GM18519 (cell line): ENCODE results near the gene RAPGEF3.

ENCODE experiments used
- ATAC-seq: cut with Tn5 transposase; IDR thresholded peaks from one replicate; pipeline ENCODE4 v1.9.1; 2021; ENCODE audit warnings: mild to moderate bottlenecking, moderate library complexity; ENCODE audit not compliant: unreplicated experiment, low FRiP score

Gene RAPGEF3

GRCh38 chr12:47758834-47759690 lies at the start of gene RAPGEF3:
RAPGEF3 (minus strand) TSS chr12:47758880; CDS start chr12:47758556, 324 bp downstream.
- no peak for ATAC-seq

DNA sequence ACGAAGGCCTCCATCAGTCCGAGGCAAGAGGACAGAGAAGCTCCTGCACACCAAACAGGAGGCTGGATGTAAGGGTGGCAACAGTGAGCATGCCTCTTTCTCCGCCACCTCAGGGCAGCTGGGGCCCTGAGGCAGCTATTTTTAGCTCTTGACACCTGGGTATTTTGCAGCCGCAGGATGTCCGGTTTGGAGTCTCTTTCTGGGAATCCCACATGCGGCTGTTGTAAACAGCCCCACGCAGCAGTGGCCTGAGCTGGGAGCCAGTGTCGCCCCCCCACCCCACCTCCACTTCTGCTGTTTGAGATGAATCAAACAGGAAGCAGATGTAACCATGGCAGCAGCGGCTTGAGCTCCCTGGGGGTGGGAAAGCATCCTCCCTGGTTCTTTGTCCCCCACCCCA lies 49.4 kb upstream of the RAPGEF3 start:
- ATAC-seq: no peak

DNA sequence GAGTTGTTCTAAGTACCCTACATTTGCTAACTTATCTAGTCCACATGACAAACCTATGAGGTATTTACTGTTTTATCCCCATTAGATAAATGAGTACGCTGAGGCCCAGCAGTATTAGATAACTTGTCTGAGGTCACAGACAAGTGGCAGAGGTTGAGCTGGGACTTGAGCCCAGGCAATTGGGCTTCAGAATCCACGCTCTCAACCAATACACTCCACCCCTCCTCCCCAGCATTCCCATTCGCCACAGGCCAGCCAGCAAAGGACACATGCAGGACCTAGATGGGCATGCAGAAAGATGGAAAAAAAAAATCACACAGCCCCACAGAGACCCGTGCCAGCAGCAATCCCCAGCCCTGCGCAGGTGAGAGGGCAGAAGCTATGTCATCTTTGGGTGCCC lies 48.7 kb upstream of the RAPGEF3 start:
- no peak for ATAC-seq

- ATAC-seq: no peak
These were observed 46.7 kb upstream of the RAPGEF3 start for GRCh38 chr12:47805417-47805816.

- no peak for ATAC-seq
These were observed 45.5 kb upstream of the RAPGEF3 start for GRCh38 chr12:47804171-47804570.

- ATAC-seq: no peak
These were observed 44.7 kb upstream of the RAPGEF3 start for GRCh38 chr12:47803191-47803875.

DNA sequence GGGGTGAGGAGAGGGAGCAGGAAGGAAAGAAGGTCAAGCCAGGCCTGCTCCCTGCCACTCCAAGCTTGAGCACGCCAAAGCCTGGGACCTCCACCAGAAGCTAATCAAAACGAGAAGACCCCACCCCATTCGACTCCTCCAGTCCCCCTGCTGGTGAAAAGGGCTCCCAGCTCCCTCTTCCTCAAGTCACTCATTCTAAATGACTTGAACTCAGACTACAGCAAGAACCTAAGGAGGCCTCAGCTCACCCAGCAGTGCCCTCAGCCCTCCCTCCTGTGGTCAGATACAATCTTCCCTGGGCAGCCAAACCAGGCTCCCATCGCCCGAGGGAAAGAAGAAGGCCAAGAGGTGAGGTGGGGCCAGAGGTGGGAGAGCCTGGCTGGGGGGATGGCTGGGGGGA lies 43.6 kb upstream of the RAPGEF3 start:
- ATAC-seq: no peak

DNA sequence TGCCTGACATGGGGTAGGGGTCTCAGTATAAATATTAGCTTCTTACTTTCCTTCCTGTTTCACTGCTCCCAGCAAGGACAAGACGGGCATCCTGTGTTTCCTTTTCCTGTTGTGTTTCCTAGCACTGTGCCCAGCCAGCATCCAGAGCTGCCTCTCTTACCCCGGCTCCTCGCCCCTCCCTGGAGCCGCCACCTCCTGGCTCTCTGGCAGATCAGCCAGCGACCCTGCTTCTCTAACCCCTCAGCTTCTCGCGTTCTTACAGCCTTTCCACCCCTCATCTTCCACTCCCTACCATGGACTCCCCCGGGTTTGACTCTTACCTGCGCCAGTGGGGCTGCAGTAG lies 43.2 kb upstream of the RAPGEF3 start:
- no peak for ATAC-seq

DNA sequence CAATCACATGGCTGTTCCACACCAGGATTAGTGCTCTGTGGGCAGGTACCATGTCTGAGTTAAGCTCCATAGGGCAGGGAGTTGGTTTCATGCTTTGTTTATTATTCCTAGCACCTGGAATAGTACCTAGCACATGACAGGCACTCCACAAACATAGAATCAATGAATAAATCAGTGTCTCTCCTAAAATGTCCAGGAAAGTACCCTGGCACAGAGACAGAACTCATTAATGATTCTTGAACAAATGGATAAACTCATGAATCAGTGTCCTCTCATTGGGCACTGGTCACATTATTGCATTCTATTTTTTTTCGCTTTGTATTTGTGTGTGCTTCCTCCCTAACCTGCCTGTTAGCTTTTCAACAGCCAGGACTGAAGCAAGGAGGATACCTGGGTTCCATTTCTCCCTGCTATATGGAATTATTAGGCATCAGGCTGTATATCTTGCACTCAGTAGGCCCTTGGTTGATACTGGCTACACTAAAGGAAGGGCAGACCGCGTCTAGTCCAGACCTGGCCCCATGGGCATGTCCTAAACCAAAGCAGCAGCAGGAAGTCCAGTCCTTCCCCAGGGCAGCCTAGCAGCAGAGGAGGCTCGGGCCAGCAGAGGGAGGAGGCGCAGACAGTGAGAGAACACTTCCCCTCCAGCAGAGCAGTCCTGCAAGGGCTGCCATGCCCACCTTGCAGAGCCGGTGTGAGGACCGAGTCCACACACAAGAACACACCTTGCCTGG lies 42.7 kb upstream of the RAPGEF3 start:
- no peak for ATAC-seq

DNA sequence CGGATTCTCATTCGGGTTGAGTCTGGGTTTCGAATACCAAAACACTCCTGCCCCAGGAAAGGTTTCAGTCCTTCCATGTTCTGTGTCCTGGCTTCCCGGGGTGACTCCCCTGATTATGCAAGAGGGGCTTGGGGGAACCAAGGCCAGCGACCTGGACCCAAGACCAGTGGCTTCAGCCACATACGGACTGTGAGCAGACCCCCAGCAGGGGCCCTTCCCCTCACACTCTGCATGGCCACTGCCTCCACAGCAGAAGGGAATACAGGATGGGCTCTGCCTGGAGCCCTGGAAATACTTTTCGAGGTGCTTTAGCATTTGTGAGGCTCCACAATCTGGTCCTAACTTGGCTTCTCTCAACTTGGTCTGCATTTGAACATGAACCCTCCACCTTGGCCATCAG lies 41.9 kb upstream of the RAPGEF3 start:
- ATAC-seq: no peak

GRCh38 chr12:47799357-47799955 lies 40.8 kb upstream of the RAPGEF3 start:
- ATAC-seq: no peak

DNA sequence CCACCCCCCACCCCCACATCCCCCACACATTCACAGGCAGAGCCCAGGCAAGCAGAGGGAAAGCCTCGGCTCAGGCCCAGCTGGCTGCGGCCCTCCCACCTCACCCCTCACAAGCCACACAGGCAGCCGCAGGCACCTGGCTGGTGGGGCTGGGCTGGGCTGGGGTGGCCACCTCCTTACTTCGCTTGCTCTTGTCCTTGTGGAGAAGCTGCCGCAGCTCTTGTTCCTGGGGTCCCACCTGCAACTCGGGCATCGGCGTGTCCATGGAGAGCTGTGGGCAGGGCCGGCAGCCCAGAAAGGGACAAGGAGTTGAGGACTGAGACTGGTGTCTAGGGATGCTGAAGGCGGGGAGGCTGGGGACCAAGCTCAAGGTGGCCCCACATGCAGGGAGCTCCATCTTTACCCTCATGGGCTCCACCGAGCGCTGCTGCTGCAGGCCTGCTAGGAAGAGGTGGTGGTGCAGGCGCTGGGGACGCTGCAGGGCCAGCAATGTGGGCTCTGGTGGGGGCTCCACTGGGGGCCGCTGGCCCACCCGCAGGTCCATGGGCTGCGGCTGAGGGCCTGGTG lies 39.8 kb upstream of the RAPGEF3 start:
- no peak for ATAC-seq

DNA sequence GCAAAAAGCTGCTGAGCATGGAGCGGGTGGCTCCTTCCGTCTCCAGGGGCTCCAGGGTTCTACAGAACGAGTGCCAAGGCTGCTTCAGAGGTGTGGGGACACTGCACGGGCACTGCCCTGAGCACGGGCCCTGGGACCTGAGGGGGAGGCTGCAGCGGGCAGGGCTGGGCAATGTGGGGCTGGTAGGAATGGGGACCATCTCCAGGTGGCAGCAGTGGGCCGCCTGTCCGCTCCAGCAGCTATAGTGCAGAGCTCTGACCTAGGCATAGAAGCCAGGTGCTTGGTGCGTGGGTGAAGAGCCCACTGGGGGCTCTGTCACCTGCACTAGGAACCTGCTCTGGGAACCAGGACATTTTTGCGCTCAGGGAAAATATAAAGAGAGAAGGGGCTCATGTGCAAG lies 38.8 kb upstream of the RAPGEF3 start:
- no peak for ATAC-seq

DNA sequence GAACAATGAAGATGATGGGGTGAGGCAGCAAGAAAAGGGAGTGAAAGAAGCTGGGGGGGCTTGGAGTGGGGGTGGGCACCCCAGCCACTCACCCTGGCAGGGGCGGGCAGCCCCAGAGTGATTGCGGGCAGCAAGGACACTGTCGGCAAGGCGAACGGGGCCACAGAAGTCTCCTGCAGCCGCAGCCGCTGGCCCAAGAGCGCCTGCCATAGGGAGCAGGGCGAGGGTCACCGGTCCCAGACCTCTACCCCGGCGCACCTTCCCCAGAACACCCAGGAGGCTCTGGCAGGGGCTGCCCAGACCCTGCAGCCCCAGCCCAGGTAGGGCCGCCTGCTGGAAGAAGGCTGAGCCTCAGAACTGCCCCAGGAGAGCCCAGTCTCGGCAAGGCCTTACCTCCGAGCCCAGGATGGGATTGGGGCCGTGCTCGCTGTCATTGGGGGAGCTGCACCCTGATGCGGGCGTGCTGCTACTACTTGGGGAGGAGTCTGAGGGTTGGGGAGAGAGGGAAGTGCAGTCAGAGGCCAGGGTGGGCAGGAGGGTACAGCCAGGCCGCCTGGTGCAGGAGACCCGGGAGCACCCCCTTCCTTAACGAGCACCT lies 37.2 kb upstream of the RAPGEF3 start:
- ATAC-seq: no peak

DNA sequence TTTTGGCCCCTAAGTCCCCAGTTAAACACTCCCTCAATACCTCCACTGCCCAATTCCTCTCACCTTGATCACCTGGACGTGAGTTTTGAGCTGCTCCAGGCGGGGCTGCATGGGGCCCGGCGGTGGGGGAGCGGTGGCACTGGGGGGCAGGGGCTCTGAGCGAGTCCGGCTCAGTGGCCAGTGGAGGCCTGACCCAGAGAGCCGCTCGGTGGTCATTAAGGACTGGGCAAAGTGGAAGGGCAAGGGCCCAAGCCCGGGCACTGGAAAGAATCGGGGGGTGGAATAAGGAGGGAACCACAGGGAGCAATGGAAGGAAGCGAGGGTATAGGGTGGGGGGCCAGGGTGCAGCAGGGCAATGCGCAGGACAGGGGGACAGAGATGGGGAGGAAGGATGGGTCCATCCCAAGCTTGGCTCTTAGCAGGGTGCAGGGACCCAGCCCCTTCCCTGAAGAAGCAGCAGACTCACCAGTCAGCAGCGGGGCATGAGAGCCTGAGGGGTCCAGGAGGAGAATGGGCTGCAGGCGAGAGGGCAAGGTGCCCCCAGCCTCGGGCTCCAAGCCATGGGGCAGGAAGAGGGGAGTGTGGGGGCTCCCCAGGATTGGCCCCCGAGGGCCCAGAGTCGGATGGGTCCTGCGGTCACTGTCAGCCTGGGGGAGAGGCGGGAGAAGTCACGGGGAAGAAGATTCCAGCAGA lies 36.6 kb upstream of the RAPGEF3 start:
- no peak for ATAC-seq

GRCh38 chr12:47794679-47795078 lies 36.0 kb upstream of the RAPGEF3 start:
- no peak for ATAC-seq

DNA sequence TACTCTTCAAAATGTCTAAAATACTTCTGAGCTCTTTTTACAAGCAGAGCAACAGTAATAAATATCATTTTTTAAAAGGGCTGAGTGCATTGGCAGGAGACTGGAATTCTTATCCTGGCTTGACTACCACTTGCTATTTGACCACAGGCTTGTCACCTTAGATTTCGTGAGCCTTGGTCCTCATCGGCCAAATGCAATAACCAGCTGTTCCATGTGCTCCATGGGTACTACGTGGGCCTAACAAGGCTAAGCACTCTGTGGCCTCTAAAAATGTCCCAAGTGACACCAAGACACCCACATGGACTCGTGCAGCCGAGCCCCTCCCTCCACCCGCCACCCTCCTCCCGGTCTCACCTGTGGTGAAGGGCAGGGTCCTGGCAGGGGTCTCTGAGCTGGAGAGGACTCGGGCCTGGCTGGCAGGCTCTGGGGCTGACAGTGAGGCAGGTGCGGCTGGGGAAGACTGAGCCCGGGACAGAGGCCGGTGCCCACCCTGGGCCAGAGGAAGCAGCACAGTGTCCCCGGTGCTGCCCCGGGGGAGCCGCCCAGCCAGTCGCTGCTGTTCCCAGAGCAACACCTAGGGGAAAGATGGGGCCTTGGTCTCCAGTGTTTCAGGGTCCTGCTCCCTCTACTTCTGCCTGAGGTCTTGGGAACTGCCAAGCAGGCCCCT lies 34.5 kb upstream of the RAPGEF3 start:
- ATAC-seq: no peak

DNA sequence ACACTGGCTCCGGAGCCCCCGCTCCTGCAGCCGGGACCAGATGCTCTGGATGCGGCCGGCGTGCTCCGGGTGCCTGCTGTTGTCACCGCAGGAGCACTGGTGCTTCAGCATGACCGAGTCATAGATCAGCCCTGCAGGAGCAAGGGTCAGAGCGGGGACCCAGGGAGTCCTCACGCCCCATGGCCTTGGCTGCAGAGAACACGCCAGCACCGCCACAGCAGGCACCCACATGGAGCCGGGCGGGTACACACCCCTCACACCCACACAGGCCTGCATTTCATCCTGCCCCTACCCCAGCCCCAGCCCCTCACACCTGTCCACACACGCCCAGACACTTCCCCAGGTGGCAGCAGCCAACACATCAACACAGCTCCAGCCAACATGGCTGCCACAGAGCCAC lies 33.2 kb upstream of the RAPGEF3 start:
- ATAC-seq: no peak

DNA sequence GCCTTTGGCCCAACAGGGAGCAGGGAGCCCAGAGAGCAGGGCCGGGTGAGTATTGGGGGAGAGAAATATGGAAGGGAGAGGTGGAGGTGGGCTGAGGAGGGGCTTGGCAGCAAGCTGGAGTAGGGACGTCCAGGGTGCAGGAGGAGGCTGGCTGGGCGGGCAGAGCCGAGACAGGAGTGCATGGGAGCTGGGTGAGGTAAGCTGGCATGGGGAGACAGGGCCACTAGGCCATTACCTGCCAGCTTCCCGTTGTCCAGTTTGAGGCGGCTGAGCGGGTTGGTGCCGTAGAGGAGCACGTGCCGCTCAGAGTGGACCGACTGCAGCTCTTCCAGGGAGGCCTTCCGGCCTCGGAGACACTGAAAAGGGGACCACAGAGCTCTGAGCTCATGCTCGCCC lies 32.7 kb upstream of the RAPGEF3 start:
- ATAC-seq: no peak
